Activated CD4-positive, CD25-positive, alpha-beta regulatory T cell (primary cell): ENCODE measurements around the gene ITIH4.
"Not testable (repeated sequence)": the region's sequence is repeated elsewhere in the genome, so short reads cannot be mapped to it uniquely, and the experiment has no call there.

Source experiments
- DNase-seq, 4 experiments: peaks; one replicate each; lab custom pipeline; 2025; lab: John Stamatoyannopoulos, UW

Gene ITIH4

DNA sequence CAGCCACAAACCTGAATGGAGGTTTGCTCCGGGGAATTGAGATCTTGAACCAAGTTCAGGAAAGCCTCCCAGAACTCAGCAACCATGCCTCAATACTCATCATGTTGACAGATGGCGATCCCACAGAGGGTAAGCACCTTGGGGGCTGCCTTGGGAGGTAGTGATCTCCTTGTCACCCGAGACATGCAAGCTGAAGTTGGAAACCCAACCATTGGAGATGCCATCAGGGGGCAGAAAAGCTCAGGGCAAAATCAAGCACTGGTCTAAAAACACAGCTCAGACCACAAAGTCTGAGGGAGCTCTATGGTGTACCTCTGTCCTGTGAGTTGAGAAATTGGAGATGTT lies 47.3 kb downstream of the ITIH4 start:
- no peak for DNase-seq

DNA sequence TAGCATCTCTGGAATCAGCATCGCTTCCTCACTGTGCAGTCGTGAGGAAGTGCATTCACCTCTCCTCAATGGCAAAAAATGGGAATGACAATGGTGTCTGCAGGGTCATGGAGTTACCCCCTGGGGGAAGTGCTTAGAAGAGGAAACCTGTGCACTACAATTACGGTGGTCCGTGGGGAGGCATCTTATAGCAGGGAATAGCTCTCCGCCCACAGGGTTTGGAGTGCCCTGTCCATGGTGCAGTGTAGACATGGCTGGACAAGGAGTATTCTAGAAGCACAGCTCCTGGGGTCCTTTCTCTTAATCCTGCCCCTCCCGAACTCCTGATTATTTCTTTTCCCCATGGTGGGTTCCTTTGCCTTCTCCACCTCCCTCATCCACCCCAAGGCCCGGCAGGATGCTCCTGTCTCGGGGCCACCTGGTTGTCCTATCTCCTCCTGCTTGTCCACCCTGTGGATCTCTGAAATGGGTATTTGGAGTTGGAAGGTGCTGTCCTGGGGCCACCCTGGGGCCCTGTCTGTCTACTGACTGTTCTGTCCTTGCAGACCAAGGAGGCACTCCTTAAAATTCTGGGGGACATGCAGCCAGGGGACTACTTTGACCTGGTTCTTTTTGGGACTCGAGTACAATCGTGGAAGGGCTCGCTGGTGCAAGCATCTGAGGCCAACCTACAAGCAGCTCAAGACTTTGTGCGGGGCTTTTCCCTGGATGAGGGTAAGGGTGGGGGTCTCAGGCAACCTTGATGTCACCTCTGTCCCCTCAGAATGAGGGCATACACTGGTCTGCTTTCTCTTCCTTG lies 47.9 kb downstream of the ITIH4 start:
- no peak for DNase-seq

DNA sequence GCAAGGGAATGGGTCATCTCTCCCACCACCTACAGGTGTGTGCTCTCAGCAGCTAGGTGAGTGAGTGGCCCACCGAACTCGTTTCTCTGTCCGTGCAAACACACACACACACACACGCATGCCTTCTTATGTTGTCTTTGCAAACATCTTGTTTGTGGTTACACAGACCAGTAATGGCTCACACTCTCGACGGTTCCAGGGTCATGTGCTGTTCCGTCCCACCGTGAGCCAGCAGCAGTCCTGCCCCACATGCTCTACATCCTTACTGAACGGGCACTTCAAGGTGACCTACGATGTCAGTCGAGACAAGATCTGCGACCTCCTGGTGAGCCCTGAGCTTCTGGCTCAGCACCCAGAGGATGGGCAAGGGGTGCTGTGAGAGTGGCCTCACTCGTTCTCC lies 48.7 kb downstream of the ITIH4 start:
- no peak for DNase-seq

DNA sequence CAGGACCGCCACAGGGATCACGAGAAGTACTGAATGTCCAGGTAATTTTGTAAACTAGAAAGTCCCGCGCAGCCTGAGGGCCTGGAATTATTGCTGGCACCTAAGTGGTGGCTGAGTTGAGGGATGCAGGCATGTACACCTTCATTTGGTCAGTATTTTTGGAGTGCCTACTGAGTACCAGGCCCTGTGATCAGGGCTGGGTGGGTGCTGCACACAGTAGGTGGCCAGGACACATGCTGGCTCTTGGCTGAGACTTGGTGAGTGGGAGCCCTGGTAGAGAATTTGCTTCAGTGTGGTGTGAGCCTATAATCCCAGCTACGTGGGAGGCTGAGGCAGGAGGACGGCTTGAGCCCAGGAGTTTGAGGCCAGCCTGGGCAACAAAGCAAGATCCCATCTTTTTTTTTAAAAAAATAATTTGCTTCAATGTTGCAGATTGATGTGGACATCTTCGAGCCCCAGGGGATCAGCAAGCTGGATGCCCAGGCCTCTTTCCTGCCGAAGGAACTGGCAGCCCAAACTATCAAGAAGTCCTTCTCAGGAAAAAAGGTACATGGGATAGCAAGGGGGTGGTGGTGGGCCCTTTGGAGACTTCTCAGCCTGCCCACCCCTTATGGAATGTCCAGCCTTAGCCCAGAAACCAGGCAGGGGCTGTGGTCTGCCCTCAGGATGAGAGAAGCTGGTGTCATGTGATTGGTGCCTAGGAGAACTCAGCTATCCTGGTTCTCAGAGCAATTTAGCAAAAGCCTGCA lies 50.5 kb downstream of the ITIH4 start:
- no peak for DNase-seq

DNA sequence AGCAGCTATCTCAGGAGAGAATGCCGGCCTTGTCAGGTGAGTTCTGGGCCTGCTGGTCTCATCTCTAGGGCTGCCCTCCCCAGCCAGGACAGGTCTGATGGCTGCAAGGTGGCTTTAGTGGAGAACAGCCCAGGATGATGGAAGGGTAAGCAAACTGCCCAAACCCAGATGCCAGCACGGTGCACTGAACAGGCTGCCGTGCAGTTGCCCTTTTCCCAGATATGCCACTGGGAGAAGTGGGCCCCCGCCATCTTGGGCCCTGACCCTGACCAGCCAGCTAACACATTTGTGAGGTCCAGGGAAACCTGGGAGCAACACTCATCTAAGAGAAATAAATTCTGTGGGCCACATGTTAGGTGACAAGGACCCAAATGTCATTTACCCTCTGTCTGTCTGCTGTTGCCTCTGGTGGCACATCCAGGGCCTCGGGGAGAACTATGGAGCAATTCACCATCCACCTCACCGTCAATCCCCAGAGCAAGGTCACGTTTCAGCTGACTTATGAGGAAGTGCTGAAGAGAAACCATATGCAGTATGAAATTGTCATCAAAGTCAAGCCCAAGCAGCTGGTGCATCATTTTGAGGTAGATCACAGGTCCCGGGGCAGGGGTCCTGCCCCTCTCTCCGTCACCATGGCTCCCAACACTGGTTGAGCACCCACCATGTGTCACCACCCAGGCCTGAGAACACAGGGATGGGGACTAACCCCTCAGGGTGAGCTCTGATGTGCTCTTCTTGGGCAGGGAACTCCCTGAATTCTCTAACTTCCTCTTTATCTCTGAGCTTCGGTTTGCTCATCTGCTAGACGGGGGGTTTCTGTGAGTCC lies 51.2 kb downstream of the ITIH4 start:
- no peak for DNase-seq

DNA sequence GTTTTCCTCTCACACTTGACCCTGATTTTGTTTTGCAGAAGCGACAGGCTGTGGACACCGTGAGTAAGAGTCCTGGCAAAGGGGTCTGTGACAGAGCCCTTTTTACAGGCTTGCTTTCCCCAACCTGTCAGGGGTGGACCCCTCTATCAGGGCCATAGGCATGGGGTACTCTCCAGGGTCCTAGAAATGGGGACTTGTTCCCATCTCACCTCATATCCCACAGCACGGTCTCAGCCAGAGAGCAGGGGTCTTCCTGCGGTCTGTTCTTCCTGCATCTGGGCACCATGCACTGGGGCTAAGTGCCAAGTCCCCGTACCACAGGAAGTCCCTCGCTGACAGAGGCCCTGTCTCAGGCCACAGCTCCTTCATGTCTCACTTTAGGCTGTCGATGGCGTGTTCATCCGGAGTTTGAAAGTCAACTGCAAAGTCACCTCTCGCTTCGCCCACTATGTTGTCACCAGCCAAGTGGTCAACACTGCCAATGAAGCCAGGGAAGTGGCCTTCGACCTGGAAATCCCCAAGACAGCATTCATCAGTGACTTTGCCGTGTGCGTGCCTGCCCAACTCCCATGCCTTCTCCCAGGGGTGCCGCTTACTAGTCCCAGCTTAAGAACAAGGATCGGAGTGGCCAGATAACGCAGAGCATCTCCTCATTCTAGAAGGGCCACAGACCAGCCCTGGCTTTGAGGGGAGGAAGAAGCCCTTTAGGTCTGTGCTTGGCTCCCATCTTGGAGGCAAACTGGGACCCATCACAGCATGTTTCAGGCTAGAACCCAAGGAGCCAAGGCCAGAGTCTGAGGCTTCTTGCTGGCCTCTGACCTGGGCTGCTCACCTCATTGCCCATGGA lies 52.3 kb downstream of the ITIH4 start:
- no peak for DNase-seq

DNA sequence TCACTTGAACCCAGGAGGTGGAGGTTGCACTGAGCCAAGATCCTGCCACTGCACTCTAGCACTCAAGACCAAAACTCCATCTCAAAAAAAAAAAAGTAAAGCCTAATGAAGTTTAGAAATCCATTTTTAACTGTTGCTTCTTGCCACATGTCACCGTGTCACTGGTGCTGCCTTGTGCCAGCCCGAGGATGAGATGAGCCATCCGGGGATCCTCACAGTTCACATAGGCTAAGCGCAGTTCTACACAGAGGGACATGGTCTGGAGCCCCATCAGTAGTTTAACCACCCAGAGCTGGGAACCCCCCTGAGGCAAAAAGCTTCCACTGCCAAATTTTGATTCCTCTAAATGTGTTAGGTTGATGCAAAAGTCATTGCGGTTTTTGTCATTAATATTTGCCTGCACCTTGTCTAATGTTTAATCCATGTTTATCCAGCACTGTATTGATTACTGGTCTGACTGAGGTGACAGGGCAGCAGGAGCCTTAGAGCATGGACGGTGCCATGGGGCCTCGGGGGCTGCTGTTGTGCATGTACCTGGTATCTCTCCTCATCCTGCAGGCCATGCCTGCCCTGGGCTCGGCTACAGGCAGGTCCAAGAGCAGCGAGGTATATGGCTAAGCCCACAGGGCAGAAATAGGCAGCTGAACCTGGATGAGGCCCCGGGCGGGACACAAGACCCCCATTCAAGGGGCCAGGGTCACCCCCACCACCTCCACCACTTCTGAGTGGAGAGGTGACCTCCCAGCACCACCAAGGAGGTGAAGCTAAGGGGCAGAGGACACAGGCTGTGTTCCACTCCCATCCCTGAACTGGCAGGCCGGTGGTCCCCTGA lies 53.1 kb downstream of the ITIH4 start, which contains the start of gene ITIH1:
Gene ITIH1, plus strand, starts transcription at position 473 of the 832 bp plus-strand sequence. Its CDS starts 17 bp downstream, at position 490.
- no peak for DNase-seq

DNA sequence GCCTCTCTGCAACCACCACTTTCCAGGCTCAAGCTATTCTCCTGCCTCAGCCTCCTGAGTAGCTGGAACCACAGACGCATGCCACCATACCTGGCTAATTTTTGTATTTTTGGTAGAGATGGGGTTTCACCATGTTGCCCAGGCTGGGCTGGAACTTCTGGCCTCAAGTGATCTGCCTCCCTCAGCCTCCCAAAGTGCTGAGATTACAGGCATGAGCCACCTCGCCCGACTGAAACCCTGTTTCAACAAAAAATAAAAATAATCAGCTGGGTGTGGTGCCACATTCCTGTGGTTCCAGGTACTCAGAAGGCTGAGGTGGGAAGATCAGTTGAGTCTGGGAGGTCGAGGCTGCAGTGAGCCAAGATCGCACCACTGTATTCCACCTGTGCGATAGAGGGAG lies 54.0 kb downstream of the ITIH4 start:
- DNase-seq = not testable (repeated sequence)

DNA sequence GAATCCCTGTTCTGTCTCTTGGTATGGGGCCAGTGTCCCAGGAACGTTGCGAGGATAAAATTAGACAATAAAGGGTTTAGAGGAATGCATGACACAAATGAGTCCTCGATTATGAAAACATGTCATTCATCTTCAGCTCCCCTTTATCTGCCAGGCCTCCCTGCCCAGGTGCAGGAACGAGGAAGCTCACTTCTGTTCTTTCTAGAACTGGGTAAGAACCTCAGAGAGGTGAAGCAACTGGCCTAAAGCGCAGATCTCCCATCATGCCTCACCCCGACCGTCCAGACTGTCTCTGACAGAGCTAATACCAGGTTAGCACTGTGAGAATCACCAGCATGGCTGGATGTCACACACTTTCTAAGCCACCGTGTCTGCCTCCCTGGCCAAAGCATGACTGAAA lies 54.6 kb downstream of the ITIH4 start:
- no peak for DNase-seq

DNA sequence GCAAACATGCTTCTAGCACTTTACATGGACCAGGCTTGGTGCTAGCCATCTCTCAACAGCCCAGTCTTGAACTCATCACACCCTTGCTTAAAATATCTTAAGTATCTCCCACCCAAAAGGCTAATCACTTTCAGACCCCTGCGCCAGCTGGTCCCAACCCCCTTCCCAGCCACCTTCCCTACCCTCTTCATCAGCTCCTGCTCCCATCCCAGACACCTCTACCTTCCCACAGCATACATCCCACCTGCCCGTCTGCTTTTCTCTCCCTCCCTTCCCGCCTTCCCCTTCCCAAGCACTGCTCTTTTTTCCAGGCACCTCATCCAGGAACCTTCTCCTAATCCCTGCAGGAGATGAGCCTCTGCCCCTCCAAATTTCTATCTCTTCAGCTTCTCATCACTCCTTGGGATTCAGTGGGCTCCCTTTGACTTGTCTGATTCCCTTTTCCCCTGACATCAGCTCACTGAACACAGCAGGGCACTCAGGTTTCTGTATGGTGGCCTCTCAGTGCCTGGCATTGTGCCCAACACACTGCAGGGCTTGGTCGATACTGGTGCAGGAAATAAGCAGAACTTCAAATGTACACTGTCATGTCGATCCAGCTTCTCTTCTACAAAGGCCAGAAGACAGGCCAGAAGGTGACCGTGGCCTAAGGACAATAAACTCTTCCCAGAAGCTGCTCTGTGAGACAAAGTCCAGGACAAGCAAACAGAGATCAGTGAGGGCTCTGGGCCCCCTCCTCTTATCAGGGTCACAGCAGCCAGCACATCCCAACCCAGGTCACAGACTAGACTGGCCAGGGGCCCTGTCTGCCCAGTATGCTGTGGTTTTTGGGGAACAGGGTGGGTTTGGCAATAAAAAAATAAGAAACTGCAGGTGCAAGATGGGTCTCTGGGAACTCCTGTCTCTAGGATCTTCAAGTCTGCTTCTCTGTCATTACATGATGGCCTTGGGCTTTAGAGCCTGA lies 55.3 kb downstream of the ITIH4 start:
- no peak for DNase-seq

DNA sequence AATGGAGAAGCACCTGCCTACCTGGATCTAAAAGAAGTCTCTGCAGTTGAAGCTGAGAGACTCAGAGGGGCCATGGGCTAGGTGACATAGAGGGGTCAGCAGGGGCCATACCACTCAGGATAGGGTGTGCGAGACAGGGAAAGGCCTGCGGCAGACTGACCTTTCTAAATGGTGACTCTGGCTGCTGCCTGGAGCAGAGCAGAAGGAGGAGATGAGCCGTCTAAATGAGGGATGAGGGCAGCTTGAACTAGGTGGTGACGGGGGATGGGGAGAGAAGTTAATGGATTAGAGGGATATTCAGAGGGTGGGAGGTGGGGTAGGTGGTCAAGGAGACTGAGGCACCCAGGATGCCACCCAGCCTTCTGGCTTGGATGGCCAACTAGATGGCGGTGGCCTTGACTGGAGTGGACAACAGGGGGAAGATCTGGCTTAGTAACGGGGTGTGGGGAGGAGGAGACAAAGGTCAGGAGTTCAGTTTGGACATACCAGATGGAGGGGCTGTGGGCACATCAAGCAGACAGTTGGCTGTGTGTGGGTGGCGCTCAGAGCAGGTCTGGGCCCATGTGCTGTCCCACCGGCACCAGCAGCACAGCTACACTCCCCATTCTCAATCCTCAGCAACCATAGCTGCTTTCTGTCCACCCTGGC lies 56.3 kb downstream of the ITIH4 start:
- no peak for DNase-seq

DNA sequence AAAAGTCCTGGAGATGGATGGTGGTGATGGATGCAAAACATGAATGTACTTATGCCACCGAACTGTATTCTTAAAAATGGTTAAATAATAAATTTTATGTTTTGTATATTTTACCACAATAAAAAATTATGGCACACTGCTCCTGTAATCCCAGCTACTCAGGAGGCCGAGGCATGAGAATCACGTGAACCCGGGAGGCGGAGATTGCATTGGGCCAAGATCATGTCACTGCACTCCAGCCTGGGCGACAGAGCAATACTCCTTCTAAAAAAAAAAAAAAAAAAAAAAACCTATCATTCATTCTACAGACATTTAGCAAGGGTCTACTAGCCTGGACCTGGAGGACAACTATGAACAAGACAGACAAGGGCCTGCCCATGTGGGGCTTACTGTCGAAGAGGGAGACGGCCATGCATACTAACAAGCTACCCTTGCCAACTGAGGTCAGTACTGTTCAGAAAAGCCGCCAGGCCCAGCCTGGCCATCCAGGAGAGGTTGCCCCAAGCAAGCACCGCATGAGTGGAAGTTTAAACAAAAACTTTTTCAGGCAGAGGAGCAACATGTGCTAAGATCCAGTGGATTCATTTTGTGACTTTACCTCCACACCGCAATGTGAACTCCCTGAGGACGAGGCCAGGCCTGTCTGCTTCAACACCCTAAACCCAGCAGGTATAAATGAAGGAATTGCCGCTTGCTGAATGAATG lies 57.0 kb downstream of the ITIH4 start:
- no peak for DNase-seq

DNA sequence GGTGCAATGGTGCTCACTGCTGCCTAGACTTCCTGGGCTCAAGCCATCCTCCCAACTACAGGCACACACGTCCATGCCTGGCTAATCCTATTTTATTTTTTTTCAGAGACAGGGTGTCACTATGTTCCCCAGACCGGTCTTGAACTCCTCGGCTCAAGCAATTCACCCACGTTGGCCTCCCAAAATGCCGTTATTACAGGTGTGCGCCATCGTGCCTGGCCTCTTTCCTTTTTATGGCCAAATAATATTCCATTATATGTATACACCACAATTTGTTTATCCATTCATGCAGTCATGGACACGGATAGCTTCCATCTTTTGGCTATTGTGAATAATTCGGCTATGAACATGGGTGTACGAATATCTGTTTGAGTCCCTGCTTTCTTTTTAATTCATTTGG lies 58.8 kb downstream of the ITIH4 start:
- DNase-seq = no peak

DNA sequence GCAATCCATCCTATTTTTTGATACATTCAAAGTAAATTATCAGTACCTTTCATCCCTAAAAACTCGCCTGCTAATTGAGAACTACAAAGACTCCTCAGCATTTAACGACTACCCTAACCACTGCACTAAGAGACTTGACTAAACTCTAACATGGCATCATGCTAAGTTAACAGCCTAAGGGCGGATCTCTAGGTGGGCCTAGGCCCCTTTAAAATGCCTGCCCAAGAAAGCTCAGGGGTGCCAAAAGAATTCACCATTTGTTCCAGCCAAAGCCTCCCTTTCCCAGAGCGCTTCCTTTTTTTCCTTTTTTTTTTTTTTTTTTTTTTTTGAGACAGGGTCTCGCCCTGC lies 59.2 kb downstream of the ITIH4 start:
- DNase-seq = no peak

DNA sequence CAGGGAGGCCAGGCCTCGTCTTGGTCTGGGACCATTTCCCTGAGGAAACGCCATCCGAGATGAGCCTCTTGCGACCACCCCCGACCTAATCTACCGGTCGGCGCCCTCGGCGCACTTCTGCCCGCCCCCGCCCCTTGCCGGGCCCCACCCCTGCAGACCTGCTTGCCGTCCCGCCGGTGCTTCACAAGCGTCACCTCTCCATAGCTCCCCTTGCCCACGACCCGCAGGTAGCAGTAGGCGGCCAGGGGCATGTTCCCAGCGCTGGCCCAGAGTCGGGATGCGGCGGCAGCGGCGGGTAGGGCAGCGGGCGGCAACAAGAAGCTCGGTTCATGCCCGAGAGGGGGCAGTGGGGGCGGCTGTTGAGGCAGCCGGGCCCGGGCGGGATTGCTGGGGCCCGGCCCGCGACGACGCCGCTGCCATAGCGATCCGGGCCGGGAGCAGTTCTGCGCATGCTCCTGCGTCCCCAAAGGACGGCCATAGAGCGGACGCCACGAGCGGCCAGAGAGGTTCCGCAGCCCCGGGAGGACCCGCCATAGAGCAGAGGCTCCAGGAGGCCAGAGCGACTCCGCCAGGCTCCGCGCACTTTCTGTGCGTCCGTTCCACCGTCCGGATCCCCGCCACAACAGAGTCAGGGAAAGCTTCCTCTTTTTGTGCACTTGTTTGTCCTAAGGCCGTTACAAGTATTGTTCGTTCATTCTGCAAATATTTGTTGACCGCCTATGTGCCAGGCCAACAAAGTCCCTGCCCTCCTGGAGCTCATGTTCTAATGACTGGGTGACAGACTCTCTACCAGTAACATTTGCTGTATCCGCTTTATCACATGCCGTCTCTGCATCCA lies 59.8 kb downstream of the ITIH4 start, which contains the start of gene NEK4:
Gene NEK4, minus strand, starts transcription at position 445 of the 838 bp plus-strand sequence. Its CDS starts 194 bp downstream, at position 251.
- peak; percentile 57 to 71 (median 71) for DNase-seq

DNA sequence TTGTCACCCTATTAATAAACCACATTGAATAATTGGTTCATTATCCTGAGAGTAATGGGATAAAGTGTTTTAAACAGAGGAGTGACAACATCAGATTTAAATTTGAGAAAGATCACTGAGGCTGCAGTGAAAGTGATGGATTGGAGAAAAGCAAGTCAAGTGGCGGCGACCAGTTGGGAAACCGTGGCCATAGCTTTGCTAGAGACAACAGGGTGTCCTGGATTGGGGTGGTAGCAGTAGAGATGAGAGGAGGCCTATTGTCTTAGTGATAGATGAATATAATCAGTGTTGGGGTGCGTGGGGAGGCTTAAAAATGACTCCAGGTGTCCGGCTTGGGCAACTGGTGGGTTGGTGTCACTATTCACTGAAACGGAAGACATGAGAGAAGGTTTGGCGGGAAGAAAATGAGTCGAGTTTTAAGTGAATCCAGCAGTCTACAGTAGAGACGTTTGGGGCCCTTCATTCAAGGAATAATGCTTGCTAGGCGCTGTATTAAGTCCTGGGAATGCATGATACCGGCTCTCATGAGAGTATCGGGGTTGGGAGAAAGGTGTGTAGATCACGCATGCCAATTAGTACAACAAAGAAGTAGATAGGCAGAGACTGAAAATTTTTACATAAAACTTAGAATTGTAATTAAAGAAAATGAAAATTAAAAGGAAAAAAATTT lies 60.6 kb downstream of the ITIH4 start:
- no peak for DNase-seq

DNA sequence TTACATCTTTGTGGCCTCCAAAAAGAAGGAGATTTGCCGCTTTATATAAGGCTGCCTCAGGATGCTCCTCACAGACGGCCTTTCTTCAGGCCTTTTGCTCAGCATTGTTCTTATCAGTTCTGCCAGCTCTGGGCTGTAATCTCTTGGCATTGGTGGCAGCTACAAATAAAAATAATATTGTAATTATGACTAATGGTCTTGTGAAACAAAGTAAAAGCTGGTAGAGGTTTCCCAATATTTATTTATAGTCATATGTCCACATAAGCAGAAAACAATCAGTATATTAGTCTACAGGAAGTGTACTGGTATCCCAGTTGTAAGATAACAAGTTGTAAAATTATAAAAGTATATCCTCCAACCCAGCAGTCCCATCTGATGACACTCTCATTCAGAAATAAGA lies 67.0 kb downstream of the ITIH4 start:
- no peak for DNase-seq
